ENCODE results near the gene GATB. TPM values are rescaled to one million over a fixed set of nuclear protein-coding genes. Genes with fewer than 3 reads are reported as not detected.

The GATB gene
- total RNA-seq, 1 donor from 2014 or later = 20.9 TPM

GRCh38 chr4:151708100-151708499, 52.7 kb downstream of the GATB start:
- TF ChIP-seq, protein P1, sequence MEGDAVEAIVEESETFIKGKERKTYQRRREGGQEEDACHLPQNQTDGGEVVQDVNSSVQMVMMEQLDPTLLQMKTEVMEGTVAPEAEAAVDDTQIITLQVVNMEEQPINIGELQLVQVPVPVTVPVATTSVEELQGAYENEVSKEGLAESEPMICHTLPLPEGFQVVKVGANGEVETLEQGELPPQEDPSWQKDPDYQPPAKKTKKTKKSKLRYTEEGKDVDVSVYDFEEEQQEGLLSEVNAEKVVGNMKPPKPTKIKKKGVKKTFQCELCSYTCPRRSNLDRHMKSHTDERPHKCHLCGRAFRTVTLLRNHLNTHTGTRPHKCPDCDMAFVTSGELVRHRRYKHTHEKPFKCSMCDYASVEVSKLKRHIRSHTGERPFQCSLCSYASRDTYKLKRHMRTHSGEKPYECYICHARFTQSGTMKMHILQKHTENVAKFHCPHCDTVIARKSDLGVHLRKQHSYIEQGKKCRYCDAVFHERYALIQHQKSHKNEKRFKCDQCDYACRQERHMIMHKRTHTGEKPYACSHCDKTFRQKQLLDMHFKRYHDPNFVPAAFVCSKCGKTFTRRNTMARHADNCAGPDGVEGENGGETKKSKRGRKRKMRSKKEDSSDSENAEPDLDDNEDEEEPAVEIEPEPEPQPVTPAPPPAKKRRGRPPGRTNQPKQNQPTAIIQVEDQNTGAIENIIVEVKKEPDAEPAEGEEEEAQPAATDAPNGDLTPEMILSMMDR (conservative IDR thresholded peaks at IDR 0.05; ENCODE audit: low read depth, low read length) = no peak
- no peak overlapping the region for H3K4me3 ChIP-seq (ENCODE audit: low read depth, low read length)
- DNase-seq (ENCODE audit: low read depth) = no peak

- DNase-seq (ENCODE audit: low read depth) = no peak
- TF ChIP-seq, protein P1 (conservative IDR thresholded peaks at IDR 0.05; ENCODE audit: low read depth, low read length) = no peak
- no peak overlapping the region for H3K4me3 ChIP-seq (ENCODE audit: low read depth, low read length)
These were observed 57.4 kb downstream of the GATB start for GRCh38 chr4:151703401-151703800.

DNA sequence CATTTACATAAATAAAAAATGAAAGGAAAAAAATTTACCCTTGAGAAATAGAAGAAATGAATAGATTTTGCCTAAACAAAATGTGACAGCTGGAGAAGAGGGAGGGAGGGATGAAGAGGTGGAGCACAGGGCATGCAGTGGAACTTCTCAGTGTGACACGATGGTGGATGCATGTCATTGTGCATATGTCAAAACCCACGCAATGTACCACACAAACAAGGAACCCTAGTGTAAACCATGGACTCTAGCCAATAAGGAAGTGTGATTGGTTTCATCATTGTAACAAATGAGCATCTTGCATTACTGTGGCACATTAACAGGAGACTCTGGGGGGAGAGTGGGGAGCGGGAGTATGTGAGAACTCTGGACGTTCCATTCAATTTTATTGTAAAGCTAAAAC, 58.6 kb downstream of the GATB start:
- TF ChIP-seq, protein P1 (conservative IDR thresholded peaks at IDR 0.05; ENCODE audit: low read depth, low read length) = no peak
- DNase-seq (ENCODE audit: low read depth) = no peak
- H3K4me3 ChIP-seq (ENCODE audit: low read depth, low read length) = no peak overlapping the region

DNA sequence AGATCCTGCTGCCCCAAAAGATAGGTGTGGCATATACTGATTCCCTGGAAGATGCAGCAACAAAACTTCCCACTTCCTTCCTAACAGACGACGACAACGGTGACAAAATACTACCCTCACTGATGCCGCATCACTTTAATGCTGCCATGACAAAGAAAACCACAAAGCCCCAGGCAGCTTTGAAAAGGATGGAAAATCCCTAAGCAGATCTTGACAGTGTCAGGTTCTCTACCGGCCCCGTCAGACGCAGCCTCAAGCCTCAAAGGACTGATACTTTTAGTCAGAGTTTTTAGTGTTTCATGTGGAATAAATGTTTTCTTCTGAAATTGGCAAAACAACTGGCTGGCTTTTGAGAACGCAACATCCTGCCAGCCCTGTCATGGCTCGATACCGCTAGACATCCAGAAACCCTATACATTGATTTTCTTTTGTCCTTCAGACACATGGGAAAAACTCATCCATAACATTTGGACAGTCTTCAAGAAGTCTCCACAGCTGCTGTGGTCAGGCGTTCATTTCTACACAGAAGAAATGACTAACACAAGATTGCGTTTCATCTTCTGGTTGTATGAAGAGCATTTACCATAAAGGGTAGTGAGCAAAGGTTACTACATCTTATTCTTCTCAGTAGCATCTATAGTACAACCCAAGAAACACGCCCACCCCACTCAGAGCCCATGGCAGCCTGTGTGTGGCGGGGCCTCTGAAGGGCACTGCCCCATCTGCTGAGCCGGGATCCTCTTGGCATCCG, 60.1 kb downstream of the GATB start:
- DNase-seq (ENCODE audit: low read depth) = no peak
- TF ChIP-seq, protein P1 (conservative IDR thresholded peaks at IDR 0.05; ENCODE audit: low read depth, low read length) = no peak
- no peak overlapping the region for H3K4me3 ChIP-seq (ENCODE audit: low read depth, low read length)

GRCh38 chr4:151698213-151698612, 62.6 kb downstream of the GATB start:
- no peak for DNase-seq (ENCODE audit: low read depth)
- TF ChIP-seq, protein P1 (conservative IDR thresholded peaks at IDR 0.05; ENCODE audit: low read depth, low read length) = no peak
- H3K4me3 ChIP-seq (ENCODE audit: low read depth, low read length) = no peak overlapping the region

GRCh38 chr4:151694961-151695720, 65.7 kb downstream of the GATB start:
- no peak for DNase-seq (ENCODE audit: low read depth)
- TF ChIP-seq, protein P1 (conservative IDR thresholded peaks at IDR 0.05; ENCODE audit: low read depth, low read length) = no peak
- no peak overlapping the region for H3K4me3 ChIP-seq (ENCODE audit: low read depth, low read length)
